Mesendoderm (in vitro differentiated cells): Measurements from ENCODE around the gene EYS.
A peak's percentile ranks its signal among the peaks of the same experiment; 100 is the strongest.

Source experiments
- DNase-seq: peaks from one replicate; pipeline ENCODE4 v3.0.0; 2013
- H2AK5ac ChIP-seq: 2 replicates; pipeline ENCODE4 v1.6.1; 2013; ENCODE audit warnings: low read length, inconsistent platforms
- H2BK120ac ChIP-seq: 2 replicates; pipeline ENCODE4 v1.6.1; 2013; ENCODE audit warnings: low read depth, mild to moderate bottlenecking, low read length, moderate library complexity, mixed read lengths
- H2BK15ac ChIP-seq: replicated peaks from 2 replicates; pipeline ENCODE4 v1.6.1; 2013; ENCODE audit warnings: low read depth, mild to moderate bottlenecking, moderate library complexity
- H2BK5ac ChIP-seq: 2 replicates; pipeline ENCODE4 v1.6.1; 2013; ENCODE audit warnings: low read length, inconsistent platforms
- H3K18ac ChIP-seq: 2 replicates; pipeline ENCODE4 v1.6.1; 2013; ENCODE audit warnings: mild to moderate bottlenecking, low read length, mixed read lengths
- H3K23ac ChIP-seq: one replicate; pipeline ENCODE4 v1.6.1; 2013; ENCODE audit warnings: low read length
- H3K27ac ChIP-seq: 2 replicates; pipeline ENCODE4 v1.5.1; 2013; ENCODE audit warnings: low read depth, mild to moderate bottlenecking, inconsistent platforms, low read length, moderate library complexity
- H3K27me3 ChIP-seq: 2 replicates; pipeline ENCODE4 v1.6.1; 2013; ENCODE audit warnings: low read length, control low read depth, mild to moderate bottlenecking, inconsistent platforms; ENCODE audit not compliant: insufficient read depth, poor library complexity
- H3K36me3 ChIP-seq: 2 replicates; pipeline ENCODE4 v1.6.1; 2013; ENCODE audit warnings: low read length, inconsistent platforms; ENCODE audit not compliant: control insufficient read depth, insufficient read depth
- H3K4ac ChIP-seq: one replicate; pipeline ENCODE4 v1.6.1; 2013; ENCODE audit warnings: low read depth, mild to moderate bottlenecking, low read length, moderate library complexity
- H3K4me1 ChIP-seq: 2 replicates; pipeline ENCODE4 v1.6.1; 2013; ENCODE audit warnings: low read depth, low read length, inconsistent platforms; ENCODE audit not compliant: control insufficient read depth
- H3K4me2 ChIP-seq: 2 replicates; pipeline ENCODE4 v1.6.1; 2013; ENCODE audit warnings: low read length
- H3K4me3 ChIP-seq: 2 replicates; pipeline ENCODE4 v1.5.1; 2013; ENCODE audit warnings: mild to moderate bottlenecking, low read length
- H3K56ac ChIP-seq: one replicate; pipeline ENCODE4 v1.6.1; 2013; ENCODE audit warnings: low read length
- H3K79me1 ChIP-seq: 2 replicates; pipeline ENCODE4 v1.6.1; 2013; ENCODE audit warnings: low read length, inconsistent platforms
- H3K79me2 ChIP-seq: 2 replicates; pipeline ENCODE4 v1.6.1; 2013; ENCODE audit warnings: mild to moderate bottlenecking, low read length; ENCODE audit not compliant: control insufficient read depth, insufficient read depth
- H3K9ac ChIP-seq: 2 replicates; pipeline ENCODE4 v1.6.1; 2013; ENCODE audit warnings: low read length, inconsistent platforms
- H4K5ac ChIP-seq: one replicate; pipeline ENCODE4 v1.6.1; 2013; ENCODE audit warnings: low read length
- H4K8ac ChIP-seq: one replicate; pipeline ENCODE4 v1.6.1; 2013; ENCODE audit warnings: low read depth, mild to moderate bottlenecking, control low read depth, low read length, moderate library complexity
- WGBS: extraction: QIAGEN DNeasy Blood & Tissue Kit; methylation state at CpG from one replicate; pipeline ENCODE4 v1.1.7; 2013; ENCODE audit warnings: low lambda C conversion rate, missing lambda C conversion rate; ENCODE audit not compliant: insufficient coverage; ENCODE audit errors: extremely low coverage; 5-methylcytosine and 5-hydroxymethylcytosine counted together

Gene EYS

GRCh38 chr6:65450451-65450850 lies 256.6 kb downstream of the EYS start:
- no peak overlapping the region for H3K23ac ChIP-seq

GRCh38 chr6:65449926-65450325 lies 257.1 kb downstream of the EYS start:
- H4K8ac ChIP-seq = no peak overlapping the region
- H2BK120ac ChIP-seq = no peak overlapping the region
- no peak for DNase-seq
- H3K4me3 ChIP-seq = no peak overlapping the region
- no peak overlapping the region for H3K4ac ChIP-seq
- no peaks in the 10 kb centered on the region for H3K36me3 ChIP-seq
- no peaks in the 10 kb centered on the region for H3K4me1 ChIP-seq
- WGBS = no CpG with 5 or more reads among the region's 1 CpG
- H3K4me2 ChIP-seq = no peak overlapping the region
- no peak overlapping the region for H3K23ac ChIP-seq
- H3K27me3 ChIP-seq = no peaks in the 10 kb centered on the region
- H2BK5ac ChIP-seq = no peak overlapping the region
- no peak overlapping the region for H3K56ac ChIP-seq
- H2BK15ac ChIP-seq = no peak overlapping the region
- no peak overlapping the region for H2AK5ac ChIP-seq
- H3K9ac ChIP-seq = no peak overlapping the region
- no peaks in the 10 kb centered on the region for H3K79me2 ChIP-seq
- H3K27ac ChIP-seq = no peak overlapping the region
- H4K5ac ChIP-seq = no peak overlapping the region
- H3K18ac ChIP-seq = no peak overlapping the region
- H3K79me1 ChIP-seq = no peaks in the 10 kb centered on the region

More at GRCh38 chr6:65450451-65450850, 256.6 kb downstream of the EYS start:
- Histone ChIP-seq H3K56ac (no peak overlapping the region), H2BK5ac (no peak overlapping the region), H2BK120ac (no peak overlapping the region), H3K36me3 (no peaks in the 10 kb centered on the region), H3K79me2 (no peaks in the 10 kb centered on the region), H4K8ac (no peak overlapping the region), H3K27ac (no peak overlapping the region), H3K4me1 (no peaks in the 10 kb centered on the region), H3K27me3 (no peaks in the 10 kb centered on the region), H3K4me2 (no peak overlapping the region), H3K18ac (no peak overlapping the region), H3K79me1 (no peaks in the 10 kb centered on the region), H3K4ac (no peak overlapping the region), H2AK5ac (no peak overlapping the region), H2BK15ac (no peak overlapping the region), H4K5ac (no peak overlapping the region), H3K9ac (no peak overlapping the region), H3K4me3 (no peak overlapping the region)
- no CpG with 5 or more reads among the region's 1 CpG for WGBS
- peak; percentile 82 for DNase-seq

GRCh38 chr6:65448866-65449265 lies 258.2 kb downstream of the EYS start:
- Histone ChIP-seq H3K79me1 (no peaks in the 10 kb centered on the region), H3K4me2 (no peak overlapping the region), H3K9ac (no peak overlapping the region), H3K27ac (no peak overlapping the region), H2BK120ac (no peak overlapping the region), H3K18ac (no peak overlapping the region), H3K56ac (no peak overlapping the region), H3K79me2 (no peaks in the 10 kb centered on the region), H3K27me3 (no peaks in the 10 kb centered on the region), H3K4ac (no peak overlapping the region), H2BK5ac (no peak overlapping the region), H3K4me3 (no peak overlapping the region), H4K8ac (no peak overlapping the region), H4K5ac (no peak overlapping the region), H3K23ac (no peak overlapping the region), H2AK5ac (no peak overlapping the region), H2BK15ac (no peak overlapping the region), H3K4me1 (no peaks in the 10 kb centered on the region), H3K36me3 (no peaks in the 10 kb centered on the region)
- peak; percentile 61 for DNase-seq
- WGBS = no CpG with 5 or more reads among the region's 1 CpG

DNA sequence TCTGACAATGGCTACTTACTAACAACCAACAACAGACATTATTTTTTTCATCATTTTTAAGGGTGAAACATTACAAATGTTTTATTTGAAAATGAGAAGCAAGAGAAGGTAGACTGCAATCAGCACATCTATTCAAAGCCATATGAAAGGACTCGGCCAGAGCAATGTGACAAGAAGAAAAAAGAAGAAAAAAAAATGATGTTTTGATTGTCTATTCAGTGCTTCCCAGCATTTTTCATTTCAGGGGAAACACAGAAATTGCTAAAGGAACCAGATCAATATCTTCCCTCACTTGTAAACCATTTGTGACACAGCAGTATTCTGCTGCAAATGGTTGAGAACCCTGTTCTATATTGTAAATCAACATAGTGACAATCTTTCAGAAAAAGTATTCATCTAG lies 270.7 kb downstream of the EYS start:
- Histone ChIP-seq H3K27me3 (no peaks in the 10 kb centered on the region), H3K9ac (no peak overlapping the region), H3K79me1 (no peaks in the 10 kb centered on the region), H3K4me3 (no peak overlapping the region), H3K79me2 (no peaks in the 10 kb centered on the region), H3K4me2 (no peak overlapping the region), H3K4me1 (no peaks in the 10 kb centered on the region), H2BK5ac (no peak overlapping the region), H4K8ac (no peak overlapping the region), H4K5ac (no peak overlapping the region), H3K18ac (no peak overlapping the region), H3K27ac (no peak overlapping the region), H3K56ac (no peak overlapping the region), H3K36me3 (no peaks in the 10 kb centered on the region), H3K23ac (no peak overlapping the region), H2BK120ac (no peak overlapping the region), H2BK15ac (no peak overlapping the region), H2AK5ac (no peak overlapping the region), H3K4ac (no peak overlapping the region)
- WGBS = no CpG with 5 or more reads among the region's 1 CpG
- no peak for DNase-seq

GRCh38 chr6:65416621-65417020 lies 290.4 kb downstream of the EYS start:
- Histone ChIP-seq H3K18ac (no peak overlapping the region), H2BK15ac (no peak overlapping the region), H3K56ac (no peak overlapping the region), H3K27ac (no peak overlapping the region), H3K23ac (no peak overlapping the region), H3K4me3 (no peak overlapping the region), H3K79me1 (no peaks in the 10 kb centered on the region), H3K4me1 (no peaks in the 10 kb centered on the region), H2BK120ac (no peak overlapping the region), H3K4me2 (no peak overlapping the region), H4K8ac (no peak overlapping the region), H2BK5ac (no peak overlapping the region), H3K36me3 (no peaks in the 10 kb centered on the region), H3K27me3 (no peaks in the 10 kb centered on the region), H4K5ac (no peak overlapping the region), H2AK5ac (no peak overlapping the region), H3K9ac (no peak overlapping the region), H3K79me2 (no peaks in the 10 kb centered on the region), H3K4ac (no peak overlapping the region)
- no peak for DNase-seq
- no CpG with 5 or more reads among the region's 3 CpGs for WGBS

GRCh38 chr6:65410309-65410708 lies 296.7 kb downstream of the EYS start:
- H3K79me1 ChIP-seq = no peaks in the 10 kb centered on the region
- H2BK15ac ChIP-seq = no peak overlapping the region
- H3K4ac ChIP-seq = no peak overlapping the region
- no peaks in the 10 kb centered on the region for H3K27me3 ChIP-seq
- no CpG with 5 or more reads among the region's 3 CpGs for WGBS
- no peak overlapping the region for H4K5ac ChIP-seq
- H3K36me3 ChIP-seq = no peaks in the 10 kb centered on the region
- no peak overlapping the region for H3K27ac ChIP-seq
- no peak overlapping the region for H3K9ac ChIP-seq
- H3K4me1 ChIP-seq = no peaks in the 10 kb centered on the region
- no peak overlapping the region for H3K23ac ChIP-seq
- H3K18ac ChIP-seq = no peak overlapping the region
- DNase-seq = no peak
- H2BK120ac ChIP-seq = no peak overlapping the region
- H4K8ac ChIP-seq = no peak overlapping the region
- no peak overlapping the region for H2BK5ac ChIP-seq
- no peak overlapping the region for H3K4me2 ChIP-seq
- H2AK5ac ChIP-seq = no peak overlapping the region
- H3K4me3 ChIP-seq = no peak overlapping the region
- no peaks in the 10 kb centered on the region for H3K79me2 ChIP-seq
- H3K56ac ChIP-seq = no peak overlapping the region
